Measurements from ENCODE around the gene MTERF4.

- TF ChIP-seq POU2F2 (IDR thresholded peaks at IDR 0.05; ENCODE audit: low read depth, low read length) (no peak), POLR2A (IDR thresholded peaks at IDR 0.05; ENCODE audit: low read depth, low read length) (no peak)
Measured at GRCh38 chr2:241142593-241142992, 40.5 kb upstream of the MTERF4 start.
